ENCODE data around the gene MYCBP. TPM values are rescaled to one million over a fixed set of nuclear protein-coding genes. Genes with fewer than 3 reads are reported as not detected.
A peak's percentile ranks its signal among the peaks of the same experiment; 100 is the strongest.

MYCBP gene
- total and polyA plus RNA-seq, 8 donors = 6.1 to 16.1 (median 9.6) TPM

GRCh38 chr1:38865112-38865715 is 7.9 kb downstream of the MYCBP start:
- intact Hi-C loops (cut with DNase I) = no loop called here
- FAIRE-seq = no peak
- ATAC-seq = no peak
- TF ChIP-seq, protein P1, sequence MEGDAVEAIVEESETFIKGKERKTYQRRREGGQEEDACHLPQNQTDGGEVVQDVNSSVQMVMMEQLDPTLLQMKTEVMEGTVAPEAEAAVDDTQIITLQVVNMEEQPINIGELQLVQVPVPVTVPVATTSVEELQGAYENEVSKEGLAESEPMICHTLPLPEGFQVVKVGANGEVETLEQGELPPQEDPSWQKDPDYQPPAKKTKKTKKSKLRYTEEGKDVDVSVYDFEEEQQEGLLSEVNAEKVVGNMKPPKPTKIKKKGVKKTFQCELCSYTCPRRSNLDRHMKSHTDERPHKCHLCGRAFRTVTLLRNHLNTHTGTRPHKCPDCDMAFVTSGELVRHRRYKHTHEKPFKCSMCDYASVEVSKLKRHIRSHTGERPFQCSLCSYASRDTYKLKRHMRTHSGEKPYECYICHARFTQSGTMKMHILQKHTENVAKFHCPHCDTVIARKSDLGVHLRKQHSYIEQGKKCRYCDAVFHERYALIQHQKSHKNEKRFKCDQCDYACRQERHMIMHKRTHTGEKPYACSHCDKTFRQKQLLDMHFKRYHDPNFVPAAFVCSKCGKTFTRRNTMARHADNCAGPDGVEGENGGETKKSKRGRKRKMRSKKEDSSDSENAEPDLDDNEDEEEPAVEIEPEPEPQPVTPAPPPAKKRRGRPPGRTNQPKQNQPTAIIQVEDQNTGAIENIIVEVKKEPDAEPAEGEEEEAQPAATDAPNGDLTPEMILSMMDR (IDR thresholded peaks at IDR 0.05) = no peak
- no peaks in the 10 kb centered on the region for H3K27me3 ChIP-seq
- no peaks in the 10 kb centered on the region for H3K36me3 ChIP-seq
- 71 to 81% methylated on average over 4 of the region's 4 CpGs for WGBS, 2 donors
- H3K4me3 ChIP-seq = no peak overlapping the region
- no peaks in the 10 kb centered on the region for H3K9me3 ChIP-seq
- H3K27ac ChIP-seq = no peak overlapping the region
- no peaks in the 10 kb centered on the region for H3K4me1 ChIP-seq
- DNase-seq = no peak

DNA sequence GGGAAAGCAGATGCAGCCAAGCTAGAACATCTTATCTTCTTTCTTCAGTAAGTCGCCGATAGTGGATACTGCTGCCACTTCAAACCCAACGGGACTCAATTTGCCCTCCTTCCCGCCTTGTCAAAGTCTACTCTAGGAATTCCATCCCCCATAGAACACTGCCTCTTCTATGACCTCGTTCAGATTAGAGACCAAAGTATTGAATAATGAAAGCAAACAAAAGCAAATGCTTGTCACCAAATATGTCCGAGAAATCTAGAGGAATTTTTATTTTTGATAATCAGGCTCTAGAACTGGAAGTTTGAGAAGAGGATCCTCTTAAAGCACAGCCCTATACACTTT is 12.7 kb downstream of the MYCBP start:
- ATAC-seq (no peak), FAIRE-seq (no peak), DNase-seq (peak in 1 of 6 donors; percentile 23)
- Histone ChIP-seq H3K36me3 (no peaks in the 10 kb centered on the region), H3K9me3 (no peaks in the 10 kb centered on the region), H3K27me3 (no peaks in the 10 kb centered on the region), H3K27ac (peak overlapping the region in 3 of 4 donors; percentile 22 to 75 (median 65)), H3K4me3 (peak overlapping the region; percentile 74 to 94 (median 90)), H3K4me1 (peaks cover 0 to 19% (median 8%) of the 10 kb centered on the region in 3 donors)
- TF ChIP-seq, protein P1 (IDR thresholded peaks at IDR 0.05) = no peak
- WGBS, 2 donors = 0 to 4% methylated on average over 6 of the region's 6 CpGs
- intact Hi-C loops (cut with DNase I) = no loop called here

GRCh38 chr1:38859561-38860453 is 13.3 kb downstream of the MYCBP start, which contains the start of gene RRAGC:
Gene RRAGC (minus strand): TSS chr1:38859772. CDS start chr1:38859646, 126 bp downstream.
- FAIRE-seq (no peak), ATAC-seq (peak; percentile 95 to 97 (median 97)), DNase-seq (peak; percentile 99 to 100 (median 99))
- H3K4me3 ChIP-seq = peak within 1 kb of the TSS; percentile 89 to 97 (median 93)
- H3K9me3 ChIP-seq = no peaks in the 10 kb centered on the region
- WGBS, 2 donors = 0 to 1% methylated on average over 56 to 69 of the region's 70 CpGs
- H3K4me1 ChIP-seq = peaks cover 0 to 19% (median 8%) of the 10 kb centered on the region in 3 donors
- intact Hi-C loops (cut with DNase I) = no loop called here
- H3K27ac ChIP-seq = peak within 1 kb of the TSS; percentile 70 to 87 (median 86)
- TF ChIP-seq, protein P1 (IDR thresholded peaks at IDR 0.05) = no peak
- H3K27me3 ChIP-seq = no peaks in the 10 kb centered on the region
- no peaks in the 10 kb centered on the region for H3K36me3 ChIP-seq

DNA sequence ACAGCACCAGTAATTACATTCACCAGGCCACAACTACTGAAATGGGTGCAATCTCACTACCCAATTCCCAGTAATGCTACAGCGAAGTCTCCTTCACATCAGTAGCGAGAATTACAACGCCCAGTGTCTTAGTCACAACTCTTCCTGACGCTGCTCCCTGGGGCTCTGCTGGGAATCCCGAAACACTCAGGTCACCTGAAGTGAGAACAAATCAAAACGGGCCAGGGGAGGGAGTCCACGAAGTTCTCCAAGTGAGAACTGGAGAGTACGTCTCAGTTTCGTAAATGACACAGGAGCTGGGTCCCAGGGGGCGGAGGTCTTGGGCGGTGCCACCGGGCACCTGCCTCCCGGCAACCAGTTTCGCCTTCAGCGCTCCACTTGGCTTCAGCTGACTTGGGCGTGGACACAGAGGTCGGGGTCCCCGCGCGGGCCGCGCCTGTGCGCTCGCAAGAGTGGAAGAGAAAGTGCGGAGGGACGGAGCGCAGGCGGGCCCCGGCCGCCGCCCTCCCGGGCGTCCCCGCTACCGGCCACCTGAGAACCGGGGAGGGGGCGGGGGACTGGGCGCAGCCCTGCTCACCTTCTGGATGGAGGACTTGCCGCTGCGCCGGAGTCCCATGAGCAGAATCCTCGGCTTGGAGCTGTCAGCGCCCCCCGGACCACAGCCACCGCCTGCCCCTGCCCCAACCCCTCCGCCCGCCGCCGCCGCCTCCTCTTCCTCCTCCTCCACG is 14.2 kb downstream of the MYCBP start:
- DNase-seq (peak; percentile 57 to 86 (median 69)), FAIRE-seq (no peak)
- intact Hi-C loops (cut with DNase I) = no loop called here

More for the DNA sequence above, 14.2 kb downstream of the MYCBP start:
- Histone ChIP-seq H3K4me1 (peaks cover 0 to 19% (median 8%) of the 10 kb centered on the region in 3 donors), H3K27me3 (no peaks in the 10 kb centered on the region), H3K27ac (peak overlapping the region; percentile 70 to 87 (median 86)), H3K36me3 (no peaks in the 10 kb centered on the region), H3K4me3 (peak overlapping the region; percentile 89 to 97 (median 93)), H3K9me3 (no peaks in the 10 kb centered on the region)
- 1% methylated on average over 21 to 51 of the region's 51 CpGs for WGBS, 2 donors
- TF ChIP-seq, protein P1 (IDR thresholded peaks at IDR 0.05) = no peak
- ATAC-seq = peak; percentile 38 to 60 (median 50)
